ENCODE measurements around the gene COG5. TPM values are rescaled to one million over a fixed set of nuclear protein-coding genes. Genes with fewer than 3 reads are reported as not detected.

The COG5 gene
- total RNA-seq, 1 experiment from 2014 or later: 20.2 TPM

- Histone ChIP-seq H2BK20ac (ENCODE audit: low read depth, low read length, poor library complexity, severe bottlenecking) (no peak overlapping the region), H3K56ac (ENCODE audit: insufficient read length, low read depth, low read length) (no peak overlapping the region), H3K14ac (ENCODE audit: insufficient read depth, low read length) (no peak overlapping the region), H4K5ac (ENCODE audit: insufficient read length, low read depth, low read length) (no peak overlapping the region), H4K20me1 (ENCODE audit: control insufficient read depth, insufficient read depth, insufficient read length) (no peaks in the 10 kb centered on the region), H2AFZ (ENCODE audit: low read length) (no peak overlapping the region), H3K27ac (ENCODE audit: insufficient read length, low read depth, low read length) (no peak overlapping the region), H3K4me1 (ENCODE audit: insufficient read depth, low read length) (no peaks in the 10 kb centered on the region), H3K18ac (ENCODE audit: insufficient read length, low read depth, low read length) (no peak overlapping the region), H2AK5ac (ENCODE audit: insufficient read length, low read length) (no peak overlapping the region), H2BK15ac (ENCODE audit: low read depth, low read length) (no peak overlapping the region), H3T11ph (ENCODE audit: low read length) (no peak overlapping the region), H3K23me2 (ENCODE audit: insufficient read length, low read depth, low read length, poor library complexity, severe bottlenecking) (peaks cover 5% of the 10 kb centered on the region), H3K4me2 (ENCODE audit: insufficient read depth, insufficient read length, low read length) (no peak overlapping the region), H3K9ac (ENCODE audit: extremely low read depth, insufficient read length, low read length) (no peak overlapping the region), H4K8ac (replicated peaks; ENCODE audit: insufficient read length, low read depth, low read length) (no peak overlapping the region), H2BK12ac (ENCODE audit: insufficient read length, low read depth, low read length) (no peak overlapping the region), H2BK5ac (ENCODE audit: insufficient read length, low read length) (no peak overlapping the region), H4K91ac (ENCODE audit: insufficient read length, low read depth, low read length) (no peak overlapping the region), H3K79me1 (ENCODE audit: insufficient read depth, low read depth, low read length, poor library complexity, severe bottlenecking) (no peaks in the 10 kb centered on the region), H3K79me2 (ENCODE audit: insufficient read depth, low read length) (peaks cover 3% of the 10 kb centered on the region; the same call in 1 of the 2 replicates), H2BK120ac (ENCODE audit: low read depth, low read length, poor library complexity, severe bottlenecking) (no peak overlapping the region), H3K23ac (ENCODE audit: insufficient read length, low read depth, low read length) (no peak overlapping the region), H3K4ac (ENCODE audit: low read depth, low read length) (no peak overlapping the region), H3K27me3 (ENCODE audit: insufficient read depth, low read length) (no peaks in the 10 kb centered on the region), H3K9me3 (ENCODE audit: control insufficient read depth, low read depth, low read length) (no peaks in the 10 kb centered on the region)
- Mint-ChIP-seq H3K9me3 (peaks cover 0 to 3% of the 10 kb centered on the region in 2 experiments; a peak in 2 of 5 replicates), H3K4me1 (peaks cover 38 to 39% of the 10 kb centered on the region in 2 experiments), H3K36me3 (ENCODE audit: insufficient read depth in 1 of 3, low read depth in 3 of 3) (peaks cover 0 to 5% (median 4%) of the 10 kb centered on the region in 3 experiments; a peak in 2 of 7 replicates), H3K27ac (no peak overlapping the region; a peak in 1 of 7 replicates), H3K27me3 (ENCODE audit: low read depth) (no peaks in the 10 kb centered on the region; the same call in 1 of the 2 replicates), H3K4me3 (peak overlapping the region in 1 of 2 experiments; percentile 48; a peak in 1 of 5 replicates)
- WGBS (ENCODE audit: extremely low coverage, insufficient read length, low lambda C conversion rate): no CpG with 5 or more reads among the region's 12 CpGs
- no peak for TF ChIP-seq CTCF (conservative IDR thresholded peaks at IDR 0.05)
- DNase-seq: no peak
Observed at GRCh38 chr7:107171496-107171895, 392.2 kb downstream of the COG5 start.

Measured in H9 (cell line).